HG03175 (cell line): ENCODE data around the gene PIP5K1B.
A peak's percentile ranks its signal among the peaks of the same experiment; 100 is the strongest.

Experiments used
- ATAC-seq: cut with Tn5 transposase; IDR thresholded peaks from one replicate; pipeline ENCODE4 v1.9.1; 2021; ENCODE audit warnings: mild to moderate bottlenecking, moderate library complexity; ENCODE audit not compliant: unreplicated experiment

PIP5K1B gene

DNA sequence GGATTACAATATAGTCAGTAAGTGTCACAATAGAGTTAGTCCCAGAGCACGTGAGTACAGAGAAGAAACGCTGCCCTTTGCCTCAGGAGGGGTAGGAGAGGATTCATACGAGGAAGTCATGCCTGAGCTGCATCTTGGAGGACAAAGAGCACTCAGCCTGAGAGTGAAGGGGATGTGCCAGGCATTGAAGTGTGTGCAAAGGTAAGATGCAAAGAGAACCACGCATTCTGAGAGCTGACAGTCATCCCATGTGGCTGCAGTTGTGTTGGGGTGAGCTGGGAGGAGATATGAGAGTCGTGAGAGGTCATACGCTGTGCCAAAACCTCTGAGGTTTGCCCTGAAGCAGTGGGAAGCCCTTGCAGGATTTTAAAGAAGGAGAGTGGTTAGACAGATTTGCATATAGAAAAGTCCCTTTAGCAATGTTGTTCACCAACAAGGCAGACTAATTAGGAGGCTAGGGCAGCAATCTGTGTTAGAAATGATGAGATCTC lies 97.5 kb downstream of the PIP5K1B start:
- ATAC-seq = peak; percentile 97

DNA sequence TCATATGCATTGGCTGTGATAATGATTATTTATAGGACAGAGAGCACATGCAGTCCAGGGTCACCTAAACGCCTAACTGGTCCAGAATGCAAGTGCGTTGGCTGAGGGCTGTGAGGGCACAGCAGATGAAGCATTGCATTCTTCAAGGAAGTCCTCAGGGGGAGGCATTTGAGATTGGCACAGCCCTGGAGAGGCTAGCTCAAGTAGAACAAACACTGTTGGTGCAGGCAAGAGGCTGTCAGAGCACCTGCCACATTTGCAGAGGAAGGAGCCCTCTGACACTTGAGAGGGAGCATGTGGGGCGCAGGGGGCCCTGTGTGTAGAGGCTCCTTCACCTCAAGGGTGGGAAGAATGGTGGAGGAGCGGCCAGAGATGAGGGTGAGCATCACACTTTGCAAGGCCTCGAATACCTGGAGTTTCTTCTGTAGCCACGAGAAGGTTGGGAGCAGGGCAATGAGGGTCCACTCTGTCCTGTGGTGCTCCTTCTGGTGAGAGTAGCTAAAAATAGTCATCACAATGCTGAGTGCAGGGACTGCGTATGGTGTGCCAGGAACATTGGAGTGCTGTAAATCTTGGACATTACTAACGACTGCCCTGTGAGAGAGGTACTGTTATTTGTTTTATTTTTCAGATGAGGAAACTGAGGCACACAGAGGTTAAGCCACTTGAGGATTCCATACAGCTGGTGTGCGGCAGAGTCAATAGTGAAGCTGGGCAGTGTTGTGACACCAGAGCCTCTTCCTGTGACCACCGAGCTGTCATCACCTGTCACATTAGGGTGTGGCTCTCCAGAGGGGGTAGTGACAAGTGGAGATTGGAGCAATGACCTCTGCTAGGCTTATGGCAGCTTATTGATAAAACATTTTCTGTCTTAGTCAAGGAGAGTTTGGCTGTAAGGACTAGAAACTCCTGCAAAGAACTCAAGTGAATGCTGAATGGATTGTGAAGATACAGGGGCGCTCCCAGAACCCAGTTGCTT lies 100.2 kb downstream of the PIP5K1B start:
- ATAC-seq = no peak

DNA sequence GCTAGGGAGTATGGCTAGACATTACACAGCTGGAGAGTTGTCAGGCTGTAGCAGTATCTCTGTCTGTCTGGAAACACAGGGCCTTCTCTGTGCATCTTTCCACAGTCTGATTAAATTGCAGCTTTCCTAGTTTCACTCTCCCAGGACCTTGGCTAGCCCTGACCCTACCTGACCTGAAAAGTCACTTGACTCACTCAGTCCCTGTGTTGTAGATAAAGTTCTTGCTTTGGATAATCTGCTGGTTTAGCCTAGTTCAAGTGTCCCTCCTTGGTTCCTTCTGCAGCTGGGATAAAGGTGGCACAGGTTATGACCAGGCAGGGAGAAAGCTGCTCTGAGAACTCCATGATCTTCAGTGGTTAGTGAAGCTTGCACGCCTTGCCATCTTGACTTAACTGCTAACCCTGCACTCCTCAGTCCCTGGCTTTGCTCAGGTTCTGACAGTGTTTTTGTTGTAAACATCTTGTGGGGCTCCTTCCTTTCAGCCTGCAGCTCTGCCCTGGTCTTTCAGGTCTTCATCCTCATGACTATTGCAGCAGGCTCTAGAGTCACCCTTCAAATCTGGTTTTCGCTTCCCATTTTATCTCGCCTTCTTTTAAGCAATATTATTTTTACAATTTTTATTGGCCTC lies 101.0 kb downstream of the PIP5K1B start:
- ATAC-seq = no peak

DNA sequence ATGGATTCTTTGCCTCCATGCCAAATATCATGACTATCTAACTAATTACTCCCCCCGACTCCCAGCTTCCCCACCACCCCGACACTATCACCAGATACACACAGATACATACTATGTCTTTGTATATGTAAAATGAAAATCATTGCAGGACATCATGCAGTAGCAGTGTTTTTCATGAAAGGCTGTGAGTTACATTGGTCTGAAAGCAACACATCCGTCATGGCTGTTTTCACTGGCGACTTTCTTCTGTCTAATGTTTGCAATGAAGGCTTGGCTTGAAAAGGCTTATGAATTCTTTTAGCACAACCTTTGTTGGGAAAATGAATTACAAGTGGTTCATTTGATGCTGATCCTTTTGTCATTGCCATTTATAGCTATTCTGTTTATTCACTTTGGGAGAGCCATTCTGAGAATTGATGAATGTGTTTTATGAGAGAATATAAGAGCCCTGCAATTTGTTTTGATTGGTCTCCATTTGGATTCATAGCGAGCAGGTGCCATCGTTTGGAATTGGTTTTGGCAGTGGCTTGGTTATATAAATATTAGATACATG lies 103.4 kb downstream of the PIP5K1B start:
- no peak for ATAC-seq

DNA sequence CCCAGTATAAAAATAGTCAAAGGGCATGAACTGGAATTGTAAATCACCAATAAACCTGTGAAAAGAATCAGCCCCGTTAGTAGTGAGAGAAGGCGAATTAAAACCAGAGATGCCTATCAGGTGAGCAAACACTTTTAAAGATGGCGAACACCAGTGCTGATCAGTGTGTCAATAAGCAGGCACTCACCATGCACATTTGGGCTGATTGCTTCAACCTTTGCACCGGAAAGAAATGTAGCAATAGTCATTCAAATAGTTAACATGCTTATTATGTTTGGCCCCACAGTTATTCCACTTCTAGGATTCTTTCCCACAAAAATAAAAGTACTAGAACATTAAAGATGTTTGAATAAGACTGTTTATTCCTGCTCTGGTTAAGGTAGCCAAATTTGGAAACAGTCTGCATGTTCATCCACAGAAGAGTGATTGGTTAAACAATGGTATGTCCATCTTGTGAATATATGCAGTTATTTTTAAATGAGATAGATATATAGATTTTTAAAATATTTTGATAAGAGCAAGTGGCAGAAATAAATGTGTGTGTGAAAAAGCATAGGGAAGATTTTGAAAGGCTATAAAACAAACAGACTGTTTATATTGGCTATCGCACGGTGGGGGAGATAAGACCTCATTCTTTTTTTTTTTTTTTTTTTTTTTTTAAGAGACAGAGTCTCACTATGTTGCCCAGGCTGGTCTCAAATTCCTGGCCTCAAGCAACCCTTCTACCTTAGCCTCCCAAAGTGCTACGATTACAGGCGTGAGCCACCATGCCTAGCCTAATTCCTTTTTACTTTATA lies 112.2 kb downstream of the PIP5K1B start:
- ATAC-seq = no peak

DNA sequence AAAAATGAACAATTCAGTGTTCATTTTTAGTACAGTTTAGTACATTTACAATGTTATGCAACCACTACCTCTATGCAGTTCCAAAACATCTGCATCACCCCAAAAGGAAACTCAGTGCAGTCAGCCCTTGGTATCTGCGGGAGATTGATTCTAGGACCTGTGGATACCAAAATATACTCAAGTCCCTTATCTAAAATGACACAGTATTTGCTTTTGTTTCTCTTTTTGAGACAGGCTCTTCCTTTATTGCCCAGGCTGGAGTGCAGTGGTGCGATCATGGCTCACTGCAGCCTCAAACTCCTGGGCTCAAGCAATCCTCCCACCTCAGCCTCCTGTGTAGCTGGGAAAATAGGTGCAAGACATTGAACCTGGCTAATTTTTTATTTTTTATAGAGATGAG lies 114.0 kb downstream of the PIP5K1B start:
- no peak for ATAC-seq

DNA sequence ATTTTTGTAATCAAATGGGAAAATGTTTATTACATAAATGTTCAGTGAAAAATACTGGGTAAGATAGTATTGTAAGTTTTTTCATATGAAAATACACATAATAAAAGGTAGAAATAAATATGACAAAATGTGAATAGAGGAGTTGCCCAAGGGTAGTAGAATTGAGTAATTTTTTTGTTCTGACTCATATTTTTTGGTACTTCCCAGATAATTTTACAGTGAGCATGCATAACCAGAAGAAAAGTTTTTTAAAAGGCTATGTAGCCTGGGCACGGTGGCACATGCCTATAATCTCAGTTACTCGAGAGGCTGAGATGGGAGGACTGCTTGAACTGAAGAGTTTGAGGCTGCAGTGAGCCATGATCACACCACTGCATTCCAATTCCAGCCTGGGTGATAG lies 116.9 kb downstream of the PIP5K1B start:
- ATAC-seq = no peak

DNA sequence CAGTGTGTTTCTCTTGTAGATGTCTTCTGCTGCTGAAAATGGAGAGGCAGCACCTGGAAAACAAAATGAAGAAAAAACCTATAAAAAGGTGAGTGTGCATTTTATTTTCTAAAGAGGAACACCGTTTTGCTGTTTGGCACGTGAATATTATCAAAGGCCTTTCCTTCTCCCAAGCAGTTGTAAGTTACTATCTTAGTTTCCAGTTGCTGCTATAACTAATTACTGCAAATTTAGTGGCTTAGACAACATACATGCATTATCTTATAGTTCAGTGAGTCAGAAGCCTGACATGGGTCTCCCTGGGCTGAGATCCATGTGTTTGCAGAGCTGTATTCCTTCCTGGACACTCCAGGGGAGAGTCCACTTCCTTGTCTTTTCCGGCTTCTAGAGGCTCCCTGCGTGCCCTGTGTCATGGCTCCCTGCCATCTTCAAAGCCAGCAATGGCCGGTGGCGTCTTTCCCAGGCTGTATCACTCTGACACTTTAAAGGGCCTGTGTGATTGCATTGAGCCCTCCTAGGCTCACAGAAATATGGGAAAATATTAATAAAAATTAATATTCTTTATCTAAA lies 117.6 kb downstream of the PIP5K1B start:
- ATAC-seq = no peak

DNA sequence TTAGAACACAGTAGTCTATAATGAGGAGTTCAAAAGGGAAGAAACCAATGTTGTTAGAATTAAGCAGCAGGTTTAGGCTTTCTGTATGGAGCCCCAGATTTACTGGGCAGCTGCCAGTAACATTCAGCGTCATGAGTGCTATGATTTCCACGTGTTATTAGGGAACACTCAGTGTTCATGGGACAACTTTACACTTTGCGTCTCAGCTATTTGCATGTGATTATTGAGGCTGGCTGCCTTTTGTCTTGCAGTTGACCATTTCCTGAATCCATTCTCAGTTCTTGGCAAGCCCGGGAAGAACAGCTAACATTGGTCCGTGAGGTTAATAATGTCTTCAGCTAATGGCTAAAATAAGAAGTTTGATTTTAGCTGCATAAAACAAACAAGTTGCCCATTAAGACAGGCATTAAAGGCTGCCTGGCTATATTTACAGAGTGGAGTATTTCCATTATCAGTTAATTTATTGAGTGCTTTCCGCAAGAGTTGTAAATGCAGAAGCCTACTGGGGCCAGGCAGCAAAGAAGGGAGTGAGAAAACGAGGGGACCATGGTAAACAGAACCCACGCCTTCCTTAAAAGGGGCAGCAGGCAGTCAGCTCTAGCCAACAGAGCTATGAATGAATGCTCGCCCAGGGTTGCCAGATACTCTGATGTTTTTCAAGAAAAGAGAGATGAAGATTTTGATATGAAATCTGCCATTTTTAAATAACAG lies 120.9 kb downstream of the PIP5K1B start:
- no peak for ATAC-seq

DNA sequence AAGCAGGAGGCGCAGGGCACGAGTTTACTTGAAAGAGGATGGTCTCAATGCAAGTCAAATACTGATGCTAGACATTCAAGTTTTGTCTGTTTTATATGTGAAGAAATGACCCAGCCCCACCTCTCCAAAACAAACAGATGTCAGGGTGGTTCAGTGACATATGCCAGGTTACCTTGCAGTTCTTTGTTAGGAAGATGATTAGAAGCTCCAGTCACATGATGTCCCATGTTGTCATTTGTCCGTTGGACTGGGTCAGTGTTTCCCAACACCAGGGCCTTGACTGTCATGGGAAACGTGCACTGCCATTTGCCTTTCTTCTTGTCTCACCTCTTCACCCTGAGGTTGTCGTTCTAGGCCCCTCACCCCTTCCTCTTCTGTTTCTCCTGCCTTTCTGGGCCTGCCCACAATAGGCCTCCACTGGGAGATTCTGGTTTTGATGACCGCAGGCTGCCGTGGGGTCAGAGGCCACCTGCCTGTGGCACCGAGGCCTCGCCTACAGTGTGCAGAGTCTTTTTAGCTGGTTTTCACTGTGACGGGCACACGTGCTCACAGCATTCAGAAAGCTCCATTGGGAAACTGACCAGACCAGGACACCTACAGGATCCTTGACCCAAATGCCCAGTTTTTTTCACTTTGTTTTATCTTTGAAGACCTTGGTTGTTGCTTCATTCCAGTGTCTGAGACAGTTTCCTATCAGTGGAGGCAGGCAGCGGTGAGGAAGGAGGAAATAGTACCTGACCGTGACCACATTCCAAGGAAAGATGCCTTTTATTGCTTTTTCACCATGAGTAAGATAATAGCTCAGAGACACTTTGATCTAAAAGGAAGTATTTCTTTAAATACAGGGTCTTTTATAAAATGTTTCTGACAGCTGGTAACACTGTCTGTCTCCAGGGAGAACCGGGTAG lies 123.1 kb downstream of the PIP5K1B start:
- ATAC-seq = no peak

DNA sequence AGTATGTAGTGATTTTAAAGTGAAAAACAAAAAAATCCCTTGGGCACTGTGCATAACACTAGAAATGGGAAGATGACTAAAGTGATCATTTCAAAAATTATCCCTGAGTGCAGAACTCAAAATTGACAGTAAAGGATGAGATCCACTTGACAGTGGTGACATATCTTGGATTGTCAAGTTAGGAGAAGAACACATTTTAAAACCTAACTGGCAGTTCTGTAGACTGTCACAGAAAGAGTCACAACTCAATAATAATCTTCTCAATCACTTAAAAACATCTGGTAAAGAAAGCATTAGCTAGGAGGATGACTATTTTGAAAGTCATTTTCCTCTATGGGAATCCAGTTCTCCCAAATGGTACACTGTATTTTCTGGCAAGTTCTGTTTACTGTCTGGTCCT lies 127.1 kb downstream of the PIP5K1B start:
- ATAC-seq = no peak

DNA sequence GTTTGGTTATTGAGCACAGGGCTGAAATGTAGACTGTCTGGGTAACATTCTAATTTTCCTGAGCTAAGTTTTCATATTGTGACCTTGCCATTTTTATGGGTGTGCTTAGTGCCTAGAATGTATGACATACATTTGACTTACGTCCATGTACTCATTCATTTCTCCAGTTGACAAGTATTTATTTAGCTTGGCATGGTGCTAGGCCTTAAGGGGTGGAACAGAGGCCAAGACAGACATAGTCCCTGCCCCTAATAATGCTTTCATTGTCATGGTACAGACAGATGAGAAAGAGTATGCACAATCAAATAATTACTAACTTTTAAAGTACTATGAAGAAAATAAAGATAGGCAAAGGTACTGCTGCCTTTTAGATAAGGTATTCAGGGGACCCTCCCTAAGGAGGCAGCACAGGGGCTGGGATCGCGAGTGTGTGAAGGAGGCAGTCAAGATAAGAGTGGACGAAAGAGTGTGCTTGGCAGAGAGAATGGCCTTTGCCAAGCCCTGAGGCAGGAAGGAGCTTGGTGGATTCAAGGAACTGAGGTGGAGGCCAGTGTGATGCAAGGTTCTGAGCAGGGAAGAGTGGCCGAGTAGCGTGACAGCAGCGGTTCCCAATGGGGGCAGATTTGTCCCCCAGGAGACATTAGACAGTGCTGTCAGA lies 128.0 kb downstream of the PIP5K1B start:
- no peak for ATAC-seq

DNA sequence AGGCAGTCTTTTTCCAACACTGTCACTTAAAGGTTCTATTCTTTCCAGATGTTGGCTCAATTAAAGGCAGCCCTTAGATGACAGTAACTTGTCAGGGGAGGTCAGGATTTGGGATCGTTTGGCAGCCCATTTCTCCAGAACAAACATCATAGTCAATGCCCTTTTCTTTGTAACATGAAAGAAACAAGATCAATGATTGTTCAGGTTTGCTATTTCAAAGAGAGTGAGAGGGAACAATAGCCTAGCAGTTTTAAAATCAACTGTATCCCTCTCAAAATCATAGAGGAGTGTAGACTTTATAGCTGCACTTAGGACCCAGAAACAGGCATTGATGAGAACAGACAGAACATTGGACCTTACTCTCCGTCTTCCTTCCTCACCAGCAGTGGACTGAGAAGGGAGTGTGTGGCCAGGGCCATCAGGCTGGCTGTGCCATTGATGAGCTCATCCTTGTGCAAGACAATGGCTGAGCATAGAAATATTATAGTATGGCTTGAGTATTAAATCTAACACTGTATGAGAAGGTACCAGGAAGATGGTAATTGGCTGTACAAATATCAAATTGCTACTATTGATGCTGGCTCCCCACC lies 130.0 kb downstream of the PIP5K1B start:
- ATAC-seq = no peak

DNA sequence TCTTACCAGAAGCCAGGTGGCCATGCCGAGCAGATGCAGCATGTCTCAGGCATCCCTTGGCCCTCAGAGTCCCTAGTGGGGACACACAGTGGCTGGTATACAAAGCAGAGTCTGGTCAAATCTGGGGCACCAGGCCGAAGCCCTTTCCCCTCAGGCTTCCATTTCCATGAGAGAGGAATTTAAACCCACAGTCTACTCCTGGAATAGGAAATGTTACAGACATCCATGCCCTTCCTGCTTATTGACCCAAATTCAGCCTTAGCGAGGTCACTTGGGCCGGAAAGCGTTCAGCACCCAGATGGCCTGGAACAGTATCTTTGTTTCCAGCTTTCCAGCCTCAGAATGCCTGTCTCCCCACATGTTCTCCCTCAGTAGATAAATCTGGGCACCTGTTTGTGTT lies 131.7 kb downstream of the PIP5K1B start:
- ATAC-seq = no peak

DNA sequence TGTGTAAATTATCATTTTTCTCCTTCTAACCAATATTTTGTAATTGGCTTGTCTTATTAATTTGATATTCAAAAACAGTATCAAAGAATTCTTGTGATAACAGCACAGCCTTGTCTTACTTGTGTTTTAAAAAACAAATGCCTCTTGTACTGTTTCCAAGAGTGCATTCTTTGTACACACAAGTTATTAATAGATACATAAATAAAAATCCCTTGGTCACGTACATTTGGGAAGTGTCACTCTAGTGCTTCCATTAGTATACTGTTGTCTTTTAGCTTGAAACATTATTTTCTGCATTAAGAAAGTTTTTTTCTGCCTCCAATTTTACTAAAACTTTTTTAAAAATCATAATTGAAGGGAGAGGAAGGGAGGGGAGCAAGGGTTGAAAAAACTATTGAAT lies 133.2 kb downstream of the PIP5K1B start:
- no peak for ATAC-seq

DNA sequence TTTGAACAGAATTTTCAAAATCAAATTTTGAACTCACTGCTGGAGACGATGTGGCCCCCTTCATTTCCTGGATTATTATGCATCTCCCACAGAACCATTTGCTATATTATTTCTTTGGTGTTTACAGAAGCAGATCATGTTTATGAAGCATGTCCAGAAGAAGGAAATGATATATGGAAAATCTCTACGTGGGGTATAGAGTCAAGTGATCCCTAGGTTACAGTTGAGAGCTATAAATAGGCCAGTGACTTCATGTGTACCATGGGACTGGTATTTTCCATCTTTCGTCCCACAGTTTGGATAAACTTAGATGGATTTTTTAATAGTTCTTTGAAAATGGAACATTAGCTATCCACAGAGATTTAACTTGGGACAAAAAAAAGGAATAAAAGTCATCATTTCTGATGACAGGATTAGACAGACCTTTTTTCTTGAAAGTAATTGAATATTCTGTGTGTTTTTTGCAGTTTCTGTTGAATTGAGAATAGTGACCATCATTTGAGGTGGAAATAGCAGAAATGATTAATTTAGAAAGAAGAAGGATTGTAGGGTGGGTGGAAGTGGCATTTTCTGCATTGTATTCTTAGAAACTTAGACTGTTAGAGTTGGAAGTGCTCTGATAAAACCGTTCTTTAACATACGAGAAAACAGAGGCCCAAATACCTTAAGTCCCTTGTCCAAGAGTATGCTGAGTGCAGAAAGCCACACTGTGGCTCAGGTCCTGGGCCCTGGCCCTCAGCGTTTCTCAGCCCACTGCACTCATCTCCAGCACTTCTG lies 136.4 kb downstream of the PIP5K1B start:
- no peak for ATAC-seq

DNA sequence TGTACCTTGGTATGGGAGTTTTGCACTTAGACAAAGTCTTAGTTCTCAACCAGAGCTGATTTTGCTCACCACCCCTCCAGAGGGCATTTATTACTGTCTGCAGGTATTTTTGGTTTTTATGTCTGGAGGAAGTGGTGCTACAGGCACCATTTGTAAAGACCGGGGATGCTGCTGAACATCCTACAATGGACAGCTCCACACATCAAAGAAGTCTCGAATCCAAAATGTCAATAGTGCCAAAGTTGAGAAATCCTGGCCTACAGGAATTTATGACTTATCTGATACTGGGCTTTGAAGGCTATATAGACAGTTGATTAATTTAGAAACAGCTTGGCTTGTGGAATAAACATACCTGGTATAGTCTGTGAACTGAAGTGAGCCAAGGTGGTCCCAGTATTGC lies 137.5 kb downstream of the PIP5K1B start:
- ATAC-seq = no peak
